Left lung (tissue), 10 donors: ENCODE measurements around the gene CARMIL1. TPM values are rescaled to one million over a fixed set of nuclear protein-coding genes. Genes with fewer than 3 reads are reported as not detected.

Source experiments
- ATAC-seq: fragments of 200-7000 bp; cut with Tn5 transposase; one replicate; pipeline ENCODE4 v1.9.1; 2020; ENCODE audit warnings: moderate library complexity
- DNase-seq, 4 donors: peaks; one replicate each; pipeline ENCODE4 v3.0.0-alpha.2; 2013 to 2020
- H3K27ac ChIP-seq, 2 donors: fragments of 200-600 bp; sonication (generic) in 1 of 2; one replicate each; pipeline versions ENCODE4 v1.5.0 to v1.8.0; 2020 to 2021
- H3K27me3 ChIP-seq, 2 donors: fragments of 200-600 bp; sonication (generic) in 1 of 2; one replicate each; pipeline versions ENCODE4 v1.5.0 to v1.8.0; 2020 to 2021
- H3K36me3 ChIP-seq, 2 donors: fragments of 200-600 bp; sonication (generic) in 1 of 2; one replicate each; pipeline versions ENCODE4 v1.5.0 to v1.8.0; 2020 to 2021
- H3K4me1 ChIP-seq, 2 donors: fragments of 200-600 bp; one replicate each; pipeline ENCODE4 v1.8.0; 2021
- H3K4me3 ChIP-seq, 2 donors: fragments of 200-600 bp; sonication (generic) in 1 of 2; one replicate each; pipeline versions ENCODE4 v1.5.0 to v1.8.0; 2020 to 2021; ENCODE audit warnings: mild to moderate bottlenecking in 1 of 2
- H3K9me3 ChIP-seq, 2 donors: fragments of 200-600 bp; sonication (generic) in 1 of 2; one replicate each; pipeline versions ENCODE4 v1.5.0 to v1.8.0; 2020 to 2021
- CTCF ChIP-seq, 2 donors: fragments of 200-600 bp; sonication (generic) in 1 of 2; IDR thresholded peaks; one replicate each; pipeline versions ENCODE4 v1.5.0 to v1.8.0; 2021; ENCODE audit warnings: antibody characterized with exemption in 2 of 2
- intact Hi-C, 2 donors: fragments of 100-400 bp; cut with DNase I; formaldehyde crosslinking; loops; one replicate each; pipeline versions ENCODE4 v1.11.2 to v1.14.2; 2022
- polyA plus RNA-seq, 6 donors: library from polyadenylated mRNA; unstranded; fragments of 120-200 nt; gene quantifications; one replicate each; pipeline ENCODE4 v1.2.1, GENCODE V29; 2013; ENCODE audit not compliant: insufficient read length in 6 of 6
- total RNA-seq, 2 donors: library from RNA; stranded (reverse); fragmentation: NEBNext Ultra II Directional; extraction: Animal tissue kit (Norgen Biotek cat#: 25700); gene quantifications; one replicate each; pipeline ENCODE4 v1.2.1, GENCODE V29; 2021
- donor health status: DM: no; HTN: yes; CAD: no.
- donor health status: DM: no; HTN: no; CAD: no.

Gene CARMIL1
- total and polyA plus RNA-seq, 8 donors, result 16.4 to 32.8 (median 27.4) TPM

- no peak for ATAC-seq
- intact Hi-C loops, result no loop called here
- Histone ChIP-seq H3K36me3 (no peaks in the 10 kb centered on the region), H3K27me3 (no peaks in the 10 kb centered on the region), H3K27ac (no peak overlapping the region), H3K4me1 (no peaks in the 10 kb centered on the region), H3K9me3 (no peaks in the 10 kb centered on the region), H3K4me3 (no peak overlapping the region)
- no peak for TF ChIP-seq CTCF (IDR thresholded peaks at IDR 0.05)
- peak in 1 of 4 donors; percentile 54 for DNase-seq
Observed at GRCh38 chr6:25472906-25473305, 193.7 kb downstream of the CARMIL1 start.

GRCh38 chr6:25473447-25473846 lies 194.3 kb downstream of the CARMIL1 start:
- Histone ChIP-seq H3K4me3 (no peak overlapping the region), H3K27me3 (no peaks in the 10 kb centered on the region), H3K4me1 (no peaks in the 10 kb centered on the region), H3K9me3 (no peaks in the 10 kb centered on the region), H3K36me3 (no peaks in the 10 kb centered on the region), H3K27ac (no peak overlapping the region)
- no peak for TF ChIP-seq CTCF (IDR thresholded peaks at IDR 0.05)
- ATAC-seq, result no peak
- intact Hi-C loops, result no loop called here
- DNase-seq, result no peak

- H3K4me1 ChIP-seq, result no peaks in the 10 kb centered on the region
- no peaks in the 10 kb centered on the region for H3K36me3 ChIP-seq
- ATAC-seq (no peak), DNase-seq (no peak)
- H3K27ac ChIP-seq, result no peak overlapping the region
- intact Hi-C loops, result no loop called here
- H3K9me3 ChIP-seq, result no peaks in the 10 kb centered on the region
- no peak overlapping the region for H3K4me3 ChIP-seq
- no peak for TF ChIP-seq CTCF (IDR thresholded peaks at IDR 0.05)
- H3K27me3 ChIP-seq, result no peaks in the 10 kb centered on the region
Observed at GRCh38 chr6:25476126-25476525, 197.0 kb downstream of the CARMIL1 start.

- intact Hi-C loops, result no loop called here
- Histone ChIP-seq H3K36me3 (no peaks in the 10 kb centered on the region), H3K4me3 (no peak overlapping the region), H3K9me3 (no peaks in the 10 kb centered on the region), H3K27me3 (no peaks in the 10 kb centered on the region), H3K4me1 (no peaks in the 10 kb centered on the region), H3K27ac (no peak overlapping the region)
- ATAC-seq (peak; percentile 30), DNase-seq (no peak)
- no peak for TF ChIP-seq CTCF (IDR thresholded peaks at IDR 0.05)
Observed at GRCh38 chr6:25477006-25477590, 197.9 kb downstream of the CARMIL1 start.

DNA sequence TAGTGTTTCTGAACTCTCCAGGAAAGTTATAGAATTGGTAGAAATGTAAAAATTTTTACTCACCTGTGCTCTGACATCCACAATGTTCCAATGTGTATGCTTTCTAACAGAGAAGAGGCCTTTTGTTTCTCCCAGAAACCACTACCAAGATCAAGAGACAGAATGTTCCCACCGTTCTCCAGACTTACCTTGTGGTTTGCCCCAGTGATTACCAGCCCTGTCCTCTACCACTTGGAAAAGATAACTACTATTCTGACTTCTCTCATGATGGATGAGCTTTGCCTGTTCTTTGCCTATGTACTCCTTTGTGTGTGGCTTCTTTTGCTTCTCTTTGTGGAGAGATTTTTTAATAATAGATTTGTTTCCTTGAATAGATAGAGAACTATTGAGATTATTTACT lies 199.8 kb downstream of the CARMIL1 start:
- H3K27ac ChIP-seq, result no peak overlapping the region
- intact Hi-C loops, result no loop called here
- ATAC-seq, result no peak

More for the DNA sequence above, 199.8 kb downstream of the CARMIL1 start:
- no peak for TF ChIP-seq CTCF (IDR thresholded peaks at IDR 0.05)
- DNase-seq, result no peak
- no peaks in the 10 kb centered on the region for H3K4me1 ChIP-seq
- no peak overlapping the region for H3K4me3 ChIP-seq
- no peaks in the 10 kb centered on the region for H3K36me3 ChIP-seq
- no peaks in the 10 kb centered on the region for H3K27me3 ChIP-seq
- no peaks in the 10 kb centered on the region for H3K9me3 ChIP-seq
